ENCODE data around the gene PLCH1.

PLCH1 gene

DNA sequence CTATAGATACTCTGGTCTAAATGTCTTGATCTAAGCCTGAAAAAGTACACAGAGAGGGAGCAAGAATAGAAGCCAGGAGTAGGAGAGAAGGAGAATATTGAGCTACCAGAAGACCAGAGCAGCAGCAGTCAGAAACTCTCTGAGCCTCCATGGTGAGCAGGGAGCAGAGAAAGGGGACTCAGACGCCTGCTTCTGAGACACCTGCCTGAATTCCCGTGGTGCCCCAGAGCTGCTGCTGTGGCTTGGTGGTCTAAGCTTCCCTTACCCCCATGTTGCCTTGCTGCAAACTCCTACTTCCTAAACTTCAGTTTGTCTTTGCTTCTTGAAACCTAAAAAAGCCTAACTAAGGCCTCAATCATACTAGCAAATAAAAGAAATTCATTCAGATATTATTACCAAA, 356.5 kb downstream of the PLCH1 start:
- Mint-ChIP-seq H3K36me3 (no peaks in the 10 kb centered on the region), H3K27me3 (peaks cover 10% of the 10 kb centered on the region), H3K9me3 (no peaks in the 10 kb centered on the region), H3K4me3 (no peak overlapping the region), H3K27ac (no peak overlapping the region), H3K4me1 (no peaks in the 10 kb centered on the region)
- ATAC-seq: no peak

DNA sequence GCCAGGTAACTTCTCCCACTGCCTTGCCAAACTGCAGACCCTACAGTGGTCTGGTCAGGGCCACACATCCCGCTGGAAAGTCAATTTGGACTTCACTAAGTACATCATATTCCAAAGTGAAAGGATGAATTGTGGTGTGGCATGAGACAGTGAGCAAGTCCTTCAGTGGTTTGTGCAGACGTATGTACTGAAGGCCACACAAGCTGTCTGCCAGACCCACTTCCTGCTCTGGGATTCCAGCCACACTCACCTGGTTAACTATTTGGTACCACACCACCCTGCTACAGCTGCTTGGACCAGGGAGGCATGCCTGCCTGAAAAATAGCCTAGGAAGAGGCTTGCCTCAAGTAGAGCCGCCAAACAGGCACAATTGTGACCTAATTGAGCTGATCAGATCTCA, 357.3 kb downstream of the PLCH1 start:
- no peak for ATAC-seq
- Mint-ChIP-seq H3K27ac (no peak overlapping the region), H3K27me3 (peaks cover 10% of the 10 kb centered on the region), H3K4me3 (no peak overlapping the region), H3K9me3 (no peaks in the 10 kb centered on the region), H3K4me1 (no peaks in the 10 kb centered on the region), H3K36me3 (no peaks in the 10 kb centered on the region)

DNA sequence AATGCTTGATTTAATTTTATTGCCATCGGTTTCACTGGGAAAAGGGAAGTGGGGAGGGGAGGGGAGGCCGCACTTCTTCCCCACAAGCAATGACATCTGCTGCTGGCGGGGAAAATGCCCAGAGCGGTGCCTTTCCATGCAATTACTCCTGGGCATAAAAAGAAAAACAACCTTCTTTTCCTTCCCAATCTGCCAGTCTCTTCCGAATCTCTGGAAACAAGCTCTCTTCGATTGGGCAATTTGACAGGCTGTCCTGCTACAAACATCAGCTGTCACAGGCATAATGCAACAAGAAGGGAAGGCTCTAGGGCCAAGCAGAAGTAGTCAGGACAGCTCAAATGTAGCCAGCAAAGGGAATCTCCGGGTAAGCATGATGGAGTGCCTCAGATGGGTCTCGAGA, 358.0 kb downstream of the PLCH1 start:
- peaks cover 10% of the 10 kb centered on the region for H3K27me3 Mint-ChIP-seq
- H3K4me1 Mint-ChIP-seq: no peaks in the 10 kb centered on the region
- ATAC-seq: no peak
- H3K27ac Mint-ChIP-seq: no peak overlapping the region
- H3K9me3 Mint-ChIP-seq: no peaks in the 10 kb centered on the region
- H3K4me3 Mint-ChIP-seq: no peak overlapping the region
- H3K36me3 Mint-ChIP-seq: no peaks in the 10 kb centered on the region

DNA sequence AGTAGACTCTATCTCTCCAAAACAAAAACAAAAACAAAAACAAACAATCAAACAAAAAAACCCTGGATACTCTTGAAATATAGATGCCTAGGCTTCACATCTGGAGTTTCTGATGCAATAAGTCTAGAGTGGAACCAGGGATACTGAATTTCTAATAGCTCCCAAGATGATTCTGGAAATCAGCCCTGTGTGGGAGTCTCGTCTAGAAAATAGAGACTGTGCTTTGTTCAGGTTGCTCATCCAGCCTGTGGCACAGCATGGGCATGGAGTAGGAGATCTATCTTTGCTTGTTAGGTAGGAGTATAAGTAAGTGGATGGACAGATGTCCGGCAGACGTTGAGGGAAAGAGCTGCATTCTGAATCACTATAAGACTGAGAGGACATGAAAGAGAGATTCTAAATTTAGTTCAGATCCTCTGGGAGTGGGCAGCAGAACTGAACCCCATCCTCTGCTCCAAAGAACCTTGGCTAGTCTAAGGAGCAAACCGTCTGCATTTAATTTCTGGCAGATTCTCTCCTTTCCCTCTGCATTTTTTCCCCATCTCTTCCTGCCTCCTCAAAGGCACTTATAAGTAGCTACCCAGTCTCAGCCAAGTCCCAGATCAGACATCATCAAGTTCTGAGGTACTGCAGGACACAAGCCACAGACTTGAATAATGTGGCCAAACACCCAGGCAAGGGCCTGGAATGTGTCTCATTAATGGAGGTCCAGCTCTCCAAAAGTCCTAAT, 358.8 kb downstream of the PLCH1 start:
- Mint-ChIP-seq H3K36me3 (no peaks in the 10 kb centered on the region), H3K4me3 (no peak overlapping the region), H3K9me3 (no peaks in the 10 kb centered on the region), H3K27me3 (peaks cover 10% of the 10 kb centered on the region), H3K27ac (no peak overlapping the region), H3K4me1 (no peaks in the 10 kb centered on the region)
- ATAC-seq: no peak

DNA sequence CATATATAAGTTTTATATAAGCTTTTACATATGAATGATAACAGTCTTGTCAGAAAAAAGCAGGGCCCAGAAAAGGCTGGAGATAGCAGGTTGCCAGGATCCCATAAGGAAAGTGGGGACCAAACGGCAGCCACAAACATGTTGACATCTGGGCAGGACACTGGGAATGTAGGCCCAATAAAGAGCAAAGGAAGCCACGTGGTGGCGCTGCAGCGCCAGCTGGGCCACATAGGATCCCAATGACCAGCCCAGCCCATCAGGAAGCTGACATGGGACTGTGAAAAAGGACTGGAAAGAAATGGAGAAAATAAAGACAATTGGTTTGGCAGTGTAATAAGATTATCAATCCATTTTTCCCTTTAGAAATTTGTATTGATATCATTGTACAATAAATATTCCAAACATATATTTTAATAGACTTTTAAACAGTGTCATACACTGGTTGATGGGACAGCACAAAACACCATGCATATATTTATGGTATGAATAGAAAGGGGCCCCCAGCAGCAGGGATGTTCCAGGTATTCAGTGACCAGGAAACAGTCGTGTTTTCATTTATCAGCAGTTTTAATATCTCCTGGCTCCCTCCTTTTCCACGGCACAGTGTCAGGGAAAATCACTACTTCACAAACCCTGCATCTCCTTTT, 362.4 kb downstream of the PLCH1 start:
- H3K36me3 Mint-ChIP-seq: no peaks in the 10 kb centered on the region
- peaks cover 10% of the 10 kb centered on the region for H3K27me3 Mint-ChIP-seq
- H3K4me1 Mint-ChIP-seq: no peaks in the 10 kb centered on the region
- H3K27ac Mint-ChIP-seq: no peak overlapping the region
- no peak for ATAC-seq
- no peaks in the 10 kb centered on the region for H3K9me3 Mint-ChIP-seq
- no peak overlapping the region for H3K4me3 Mint-ChIP-seq

DNA sequence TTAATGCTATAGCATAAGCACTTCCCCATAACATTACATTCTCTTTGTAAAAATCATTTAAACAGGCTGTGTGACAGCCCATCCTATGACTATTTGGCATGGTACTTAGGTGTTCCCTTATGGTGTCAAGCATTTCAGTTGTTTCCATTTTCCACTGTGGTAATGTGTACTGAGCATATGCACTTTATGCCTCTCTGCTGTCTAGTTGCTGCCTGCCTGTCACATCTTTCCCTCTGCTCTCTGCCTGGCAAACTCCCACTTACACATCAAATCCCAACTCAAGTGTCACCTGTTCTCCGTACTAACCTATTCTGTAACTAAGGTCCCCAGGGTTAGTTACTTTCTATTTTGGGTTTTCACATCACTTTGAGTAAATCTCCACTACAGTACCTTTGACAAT, 367.0 kb downstream of the PLCH1 start:
- H3K4me3 Mint-ChIP-seq: no peak overlapping the region
- H3K27me3 Mint-ChIP-seq: no peaks in the 10 kb centered on the region
- no peaks in the 10 kb centered on the region for H3K4me1 Mint-ChIP-seq
- no peaks in the 10 kb centered on the region for H3K9me3 Mint-ChIP-seq
- H3K36me3 Mint-ChIP-seq: no peaks in the 10 kb centered on the region
- no peak overlapping the region for H3K27ac Mint-ChIP-seq
- ATAC-seq: no peak

DNA sequence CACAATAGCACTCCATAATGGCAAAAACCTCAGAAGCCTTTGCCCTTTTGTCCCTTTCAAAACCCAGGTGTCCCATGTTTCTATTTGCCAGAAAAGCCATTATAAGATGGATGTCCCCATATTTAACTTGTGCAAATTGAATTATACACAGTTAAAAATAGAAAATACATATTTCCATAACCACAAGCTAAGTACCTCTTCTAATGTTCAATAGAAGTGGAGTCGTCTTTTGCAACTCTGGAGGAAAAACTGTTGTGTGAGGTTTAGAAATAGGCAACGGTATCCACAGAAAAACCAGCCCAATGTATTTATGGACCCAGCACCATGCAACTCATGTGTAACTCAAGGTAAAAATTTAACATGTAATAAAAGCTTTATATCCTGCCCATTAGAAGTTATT, 367.8 kb downstream of the PLCH1 start:
- Mint-ChIP-seq H3K27ac (no peak overlapping the region), H3K4me3 (no peak overlapping the region), H3K4me1 (no peaks in the 10 kb centered on the region), H3K27me3 (no peaks in the 10 kb centered on the region), H3K36me3 (no peaks in the 10 kb centered on the region), H3K9me3 (no peaks in the 10 kb centered on the region)
- no peak for ATAC-seq

DNA sequence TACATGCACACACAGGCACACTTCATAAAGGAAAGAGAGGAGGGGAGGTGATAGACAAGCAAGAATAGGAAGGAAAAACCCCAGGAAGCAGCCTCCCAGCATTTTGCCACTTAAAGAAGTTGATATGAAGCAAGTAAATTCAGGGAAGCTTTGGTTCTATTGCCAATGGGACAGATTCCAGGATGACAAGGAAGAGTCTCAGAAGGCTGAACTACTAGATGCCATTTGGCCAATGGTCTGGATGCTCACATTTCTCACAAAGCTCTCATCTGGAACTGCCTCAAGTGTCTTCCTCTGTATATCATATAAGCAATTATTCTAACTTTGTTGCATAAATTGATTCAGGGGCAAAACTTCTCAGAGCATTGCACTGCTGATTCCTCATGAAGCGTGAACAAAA, 372.6 kb downstream of the PLCH1 start:
- Mint-ChIP-seq H3K27ac (no peak overlapping the region), H3K4me1 (no peaks in the 10 kb centered on the region), H3K27me3 (no peaks in the 10 kb centered on the region), H3K4me3 (no peak overlapping the region), H3K9me3 (no peaks in the 10 kb centered on the region), H3K36me3 (no peaks in the 10 kb centered on the region)
- ATAC-seq: no peak

DNA sequence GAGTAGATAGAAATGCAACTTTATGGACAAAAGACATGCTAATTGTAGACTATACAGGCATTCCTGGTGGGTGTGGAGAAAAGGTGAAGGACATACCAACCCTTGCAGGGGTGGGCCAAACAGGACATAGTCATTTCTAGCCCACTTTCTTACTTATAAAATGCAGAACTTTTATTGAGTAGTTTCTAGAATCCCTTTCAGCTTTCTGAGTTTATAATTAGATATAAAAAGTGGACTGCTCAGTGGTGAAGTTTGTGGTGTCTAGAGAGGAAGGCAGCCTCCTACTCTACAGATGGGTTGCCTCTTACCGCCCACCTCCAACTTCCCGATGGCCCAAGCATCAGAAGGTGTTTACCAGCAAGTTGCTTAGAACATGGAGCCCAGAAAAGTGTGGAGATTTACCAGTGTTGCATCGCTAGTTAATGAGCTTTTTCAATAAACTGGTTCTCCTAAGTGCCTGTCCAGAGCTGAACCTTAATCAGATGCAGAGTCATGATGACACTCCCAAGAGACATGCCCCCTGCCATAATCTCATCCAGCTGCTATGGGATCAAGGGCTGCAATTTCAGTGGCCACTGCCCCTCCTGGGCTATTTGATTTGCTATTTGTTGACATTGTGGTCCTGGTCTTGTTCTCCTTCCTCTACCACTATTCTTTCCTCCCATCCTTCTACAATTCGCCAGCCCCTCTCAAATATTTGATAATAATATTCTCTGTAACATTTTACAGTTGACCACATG, 373.9 kb downstream of the PLCH1 start:
- H3K9me3 Mint-ChIP-seq: no peaks in the 10 kb centered on the region
- H3K4me1 Mint-ChIP-seq: no peaks in the 10 kb centered on the region
- H3K4me3 Mint-ChIP-seq: no peak overlapping the region
- no peaks in the 10 kb centered on the region for H3K27me3 Mint-ChIP-seq
- no peak overlapping the region for H3K27ac Mint-ChIP-seq
- ATAC-seq: no peak
- H3K36me3 Mint-ChIP-seq: no peaks in the 10 kb centered on the region

DNA sequence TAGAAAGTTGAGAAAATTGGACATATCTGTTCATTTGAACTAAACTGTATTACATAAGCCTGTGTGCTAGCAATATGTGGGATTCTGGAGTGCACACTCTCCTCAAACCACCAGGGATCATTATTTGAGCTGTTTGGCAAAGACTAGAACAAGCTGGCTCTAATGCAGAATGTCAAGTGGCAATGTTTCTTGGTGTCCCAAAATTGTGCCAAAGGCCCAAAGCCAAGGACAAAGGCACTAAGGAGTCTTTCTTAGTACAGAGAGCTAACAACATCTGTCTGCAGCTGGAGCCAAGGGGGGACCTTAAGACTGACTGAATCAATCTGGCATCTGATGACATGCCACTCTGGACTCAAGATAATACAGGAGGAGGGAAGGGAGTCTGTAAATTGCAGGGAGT, 374.7 kb downstream of the PLCH1 start:
- H3K4me3 Mint-ChIP-seq: no peak overlapping the region
- H3K27ac Mint-ChIP-seq: no peak overlapping the region
- H3K27me3 Mint-ChIP-seq: no peaks in the 10 kb centered on the region
- no peaks in the 10 kb centered on the region for H3K9me3 Mint-ChIP-seq
- H3K36me3 Mint-ChIP-seq: no peaks in the 10 kb centered on the region
- H3K4me1 Mint-ChIP-seq: no peaks in the 10 kb centered on the region
- ATAC-seq: no peak

DNA sequence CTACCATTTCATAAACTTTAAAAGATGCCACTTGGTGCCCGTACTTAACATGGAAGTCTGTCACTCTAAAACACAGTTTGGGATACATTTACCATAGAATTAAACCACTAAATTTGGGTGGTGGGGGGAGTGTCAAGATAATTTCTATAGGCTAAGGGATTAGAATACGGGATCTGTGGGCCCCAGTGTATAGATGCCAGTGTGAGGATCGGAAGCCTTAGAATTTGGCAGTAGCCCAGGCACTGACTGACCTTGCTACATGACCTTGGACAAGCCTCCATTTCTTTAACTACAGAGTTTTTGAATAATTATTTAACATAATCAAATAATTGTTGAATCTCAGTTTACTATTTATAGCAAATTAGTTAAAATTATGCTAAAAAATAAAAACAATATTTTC, 375.1 kb downstream of the PLCH1 start:
- no peak overlapping the region for H3K27ac Mint-ChIP-seq
- no peak for ATAC-seq
- no peak overlapping the region for H3K4me3 Mint-ChIP-seq
- H3K9me3 Mint-ChIP-seq: peaks cover 3% of the 10 kb centered on the region
- H3K4me1 Mint-ChIP-seq: no peaks in the 10 kb centered on the region
- H3K27me3 Mint-ChIP-seq: no peaks in the 10 kb centered on the region
- no peaks in the 10 kb centered on the region for H3K36me3 Mint-ChIP-seq

DNA sequence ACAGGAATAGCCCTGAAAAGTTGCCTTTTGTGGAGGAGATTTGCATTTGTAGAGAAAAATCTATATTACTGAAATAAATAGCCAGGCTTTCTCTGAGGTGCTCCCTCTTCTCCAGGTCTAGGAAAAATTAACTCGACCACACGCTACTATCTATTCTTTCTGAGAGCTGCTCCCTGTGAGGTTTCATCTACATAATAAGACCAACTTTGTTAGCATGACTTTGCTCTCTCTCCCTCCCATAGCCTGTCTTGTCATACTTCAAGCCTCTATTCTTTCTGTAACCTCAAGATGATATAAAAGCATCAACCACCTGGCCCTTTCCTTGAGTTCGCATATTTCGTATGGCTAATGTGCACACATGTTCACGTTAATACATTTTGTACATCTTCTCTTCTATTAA, 375.6 kb downstream of the PLCH1 start:
- Mint-ChIP-seq H3K36me3 (no peaks in the 10 kb centered on the region), H3K4me3 (no peak overlapping the region), H3K9me3 (peaks cover 4% of the 10 kb centered on the region), H3K27me3 (no peaks in the 10 kb centered on the region), H3K4me1 (no peaks in the 10 kb centered on the region), H3K27ac (no peak overlapping the region)
- ATAC-seq: no peak

DNA sequence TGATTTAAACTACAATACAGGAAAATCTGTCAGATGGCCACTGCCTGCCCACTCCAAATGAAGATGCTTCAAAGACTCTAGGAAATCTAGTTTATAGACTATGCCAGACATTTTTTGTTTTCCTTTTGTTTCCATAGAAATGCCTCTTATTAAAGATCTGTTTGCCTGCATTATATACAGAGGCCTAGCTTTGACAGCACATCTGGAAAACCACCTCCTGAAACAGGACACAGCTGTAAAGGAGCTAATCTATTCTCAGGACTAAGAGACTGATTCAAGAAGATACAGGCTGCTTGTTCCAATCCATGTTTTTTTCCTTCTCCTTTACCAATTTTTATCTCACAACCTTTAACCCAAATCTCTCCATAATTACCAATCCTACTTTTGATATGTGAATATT, 376.1 kb downstream of the PLCH1 start:
- H3K27ac Mint-ChIP-seq: no peak overlapping the region
- peaks cover 6% of the 10 kb centered on the region for H3K9me3 Mint-ChIP-seq
- no peaks in the 10 kb centered on the region for H3K27me3 Mint-ChIP-seq
- H3K4me3 Mint-ChIP-seq: no peak overlapping the region
- no peaks in the 10 kb centered on the region for H3K36me3 Mint-ChIP-seq
- no peak for ATAC-seq
- no peaks in the 10 kb centered on the region for H3K4me1 Mint-ChIP-seq

DNA sequence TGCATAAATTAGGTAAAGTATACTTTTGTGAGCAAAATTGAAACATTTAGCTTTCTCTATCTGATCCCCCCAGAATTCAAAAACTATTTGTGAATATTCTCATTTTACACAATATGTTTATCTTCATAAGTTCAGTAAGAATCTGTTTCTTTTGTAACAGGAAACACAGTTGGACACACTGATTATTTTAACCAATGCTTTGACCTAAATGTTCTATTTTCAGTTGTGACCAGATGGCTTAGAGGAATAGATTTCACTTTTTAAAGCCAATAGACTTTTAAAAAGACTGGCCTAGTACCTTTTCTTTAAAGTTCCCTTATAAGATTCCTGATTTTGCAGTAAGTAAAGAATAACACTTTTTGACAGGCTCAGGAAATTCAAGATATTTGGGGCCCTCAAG, 377.4 kb downstream of the PLCH1 start:
- peaks cover 9% of the 10 kb centered on the region for H3K9me3 Mint-ChIP-seq
- no peak for ATAC-seq
- H3K27me3 Mint-ChIP-seq: no peaks in the 10 kb centered on the region
- no peaks in the 10 kb centered on the region for H3K4me1 Mint-ChIP-seq
- no peaks in the 10 kb centered on the region for H3K36me3 Mint-ChIP-seq
- H3K4me3 Mint-ChIP-seq: no peak overlapping the region
- no peak overlapping the region for H3K27ac Mint-ChIP-seq

DNA sequence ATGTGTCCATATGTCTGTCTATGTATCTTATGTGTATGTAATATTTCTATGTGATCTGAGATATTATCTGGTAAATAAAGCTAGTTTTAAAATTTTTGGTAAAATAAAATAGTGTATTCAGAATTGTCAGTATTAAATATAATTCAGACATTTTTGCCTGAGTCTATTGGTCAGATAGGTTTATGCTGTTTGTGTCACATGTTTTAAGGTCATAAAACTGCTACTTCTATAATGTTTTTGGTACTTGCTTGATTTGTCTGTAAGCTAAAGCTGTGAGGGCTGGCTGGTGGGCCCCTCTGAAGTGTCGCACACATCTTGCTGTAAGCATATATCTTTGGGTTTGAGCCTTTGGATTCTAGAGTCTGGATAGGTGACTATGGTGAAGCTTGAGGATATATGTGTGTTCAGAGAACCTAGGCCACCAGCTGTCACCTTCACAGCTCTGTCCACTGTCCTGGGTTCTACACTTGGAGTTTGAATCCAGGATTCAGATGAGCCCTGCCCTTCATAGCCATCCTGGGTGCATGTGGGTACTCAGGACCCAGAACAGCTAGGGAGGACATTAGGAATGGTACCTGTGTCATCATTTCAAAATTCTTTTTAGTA, 379.6 kb downstream of the PLCH1 start:
- Mint-ChIP-seq H3K36me3 (no peaks in the 10 kb centered on the region), H3K9me3 (peaks cover 9% of the 10 kb centered on the region), H3K4me3 (no peak overlapping the region), H3K27ac (no peak overlapping the region), H3K4me1 (no peaks in the 10 kb centered on the region), H3K27me3 (no peaks in the 10 kb centered on the region)
- no peak for ATAC-seq

DNA sequence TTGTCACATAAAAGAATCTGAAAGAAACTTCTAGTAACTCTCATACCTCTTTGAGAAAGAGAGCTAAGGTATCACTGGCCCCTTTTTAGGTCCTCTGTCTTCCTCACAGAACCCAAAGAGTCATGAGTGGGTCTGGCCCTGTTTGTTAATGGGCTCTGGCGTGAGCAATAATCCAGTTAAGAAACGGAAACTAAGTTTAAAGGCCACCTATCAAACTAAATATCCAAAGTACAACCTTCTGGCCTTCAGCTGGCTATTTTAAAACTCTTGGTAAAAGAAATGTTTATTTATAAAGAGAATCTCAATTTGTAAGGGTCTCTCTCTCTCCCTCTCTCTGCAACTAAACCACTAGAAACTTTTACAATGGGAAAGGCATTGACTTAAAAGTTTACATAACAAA, 380.4 kb downstream of the PLCH1 start:
- no peak for ATAC-seq
- Mint-ChIP-seq H3K4me3 (no peak overlapping the region), H3K4me1 (no peaks in the 10 kb centered on the region), H3K36me3 (no peaks in the 10 kb centered on the region), H3K9me3 (peaks cover 9% of the 10 kb centered on the region), H3K27me3 (no peaks in the 10 kb centered on the region), H3K27ac (no peak overlapping the region)
